NB4 (cell line): ENCODE data around the gene SNRNP25.

Source experiments
- DNase-seq: peaks from one replicate; pipeline ENCODE4 v3.0.0; 2010; ENCODE audit warnings: low read depth
- H3K4me3 ChIP-seq: one replicate; pipeline ENCODE4 v1.5.1; 2011; ENCODE audit warnings: mild to moderate bottlenecking, low read depth, low read length, moderate library complexity
- CTCF ChIP-seq: IDR thresholded peaks from one replicate; pipeline ENCODE4 v1.5.1; 2012; ENCODE audit warnings: low read depth, low read length
- MAX ChIP-seq: IDR thresholded peaks from 2 replicates; pipeline ENCODE4 v1.6.1; 2011; ENCODE audit warnings: low read depth, low read length
- MYC ChIP-seq: IDR thresholded peaks from 2 replicates; pipeline ENCODE4 v1.6.1; 2011; ENCODE audit warnings: low read depth, low read length
- POLR2A ChIP-seq: IDR thresholded peaks from 2 replicates; pipeline ENCODE4 v1.6.1; 2011; ENCODE audit warnings: mild to moderate bottlenecking; ENCODE audit not compliant: insufficient read length; ENCODE audit errors: extremely low read depth

SNRNP25 gene

GRCh38 chr16:76535-77272, 23.1 kb downstream of the SNRNP25 start:
- DNase-seq: peak; percentile 74
- TF ChIP-seq MAX (peak; percentile 31; the same call in 1 of the 2 replicates), CTCF (no peak), POLR2A (no peak), MYC (no peak)

GRCh38 chr16:77273-77806, 23.7 kb downstream of the SNRNP25 start:
- peak; percentile 71 for DNase-seq
- 0 out of 2 replicates have a peak, but pooled peaks have one; percentile 14 for TF ChIP-seq MYC
- no peak for TF ChIP-seq POLR2A
- no peak for TF ChIP-seq MAX
- TF ChIP-seq CTCF: no peak

More at GRCh38 chr16:76535-77272, 23.1 kb downstream of the SNRNP25 start:
- H3K4me3 ChIP-seq: peak overlapping the region; percentile 28

GRCh38 chr16:77807-78443, 24.3 kb downstream of the SNRNP25 start, which contains the start of gene MPG:
MPG (plus strand) TSS chr16:78225; CDS start chr16:78310, 85 bp downstream.
- peak within 1 kb of the TSS; percentile 64 for H3K4me3 ChIP-seq
- peak; percentile 80 for DNase-seq
- TF ChIP-seq POLR2A (peak; percentile 60), MYC (peak; percentile 76), MAX (peak; percentile 80), CTCF (no peak)

More at GRCh38 chr16:77273-77806, 23.7 kb downstream of the SNRNP25 start:
- H3K4me3 ChIP-seq: peak overlapping the region; percentile 28

- H3K4me3 ChIP-seq: peak overlapping the region; percentile 64
- peak; percentile 32 for DNase-seq
- no peak for TF ChIP-seq POLR2A
- no peak for TF ChIP-seq CTCF
These were observed 25.0 kb downstream of the SNRNP25 start for GRCh38 chr16:78444-79150.

- DNase-seq: peak; percentile 68
- TF ChIP-seq POLR2A (no peak), CTCF (no peak), MYC (no peak), MAX (no peak)
- H3K4me3 ChIP-seq: peak overlapping the region; percentile 64
These were observed 25.8 kb downstream of the SNRNP25 start for GRCh38 chr16:79151-80054.
